ENCODE data around the gene GAPVD1.

GAPVD1 gene

DNA sequence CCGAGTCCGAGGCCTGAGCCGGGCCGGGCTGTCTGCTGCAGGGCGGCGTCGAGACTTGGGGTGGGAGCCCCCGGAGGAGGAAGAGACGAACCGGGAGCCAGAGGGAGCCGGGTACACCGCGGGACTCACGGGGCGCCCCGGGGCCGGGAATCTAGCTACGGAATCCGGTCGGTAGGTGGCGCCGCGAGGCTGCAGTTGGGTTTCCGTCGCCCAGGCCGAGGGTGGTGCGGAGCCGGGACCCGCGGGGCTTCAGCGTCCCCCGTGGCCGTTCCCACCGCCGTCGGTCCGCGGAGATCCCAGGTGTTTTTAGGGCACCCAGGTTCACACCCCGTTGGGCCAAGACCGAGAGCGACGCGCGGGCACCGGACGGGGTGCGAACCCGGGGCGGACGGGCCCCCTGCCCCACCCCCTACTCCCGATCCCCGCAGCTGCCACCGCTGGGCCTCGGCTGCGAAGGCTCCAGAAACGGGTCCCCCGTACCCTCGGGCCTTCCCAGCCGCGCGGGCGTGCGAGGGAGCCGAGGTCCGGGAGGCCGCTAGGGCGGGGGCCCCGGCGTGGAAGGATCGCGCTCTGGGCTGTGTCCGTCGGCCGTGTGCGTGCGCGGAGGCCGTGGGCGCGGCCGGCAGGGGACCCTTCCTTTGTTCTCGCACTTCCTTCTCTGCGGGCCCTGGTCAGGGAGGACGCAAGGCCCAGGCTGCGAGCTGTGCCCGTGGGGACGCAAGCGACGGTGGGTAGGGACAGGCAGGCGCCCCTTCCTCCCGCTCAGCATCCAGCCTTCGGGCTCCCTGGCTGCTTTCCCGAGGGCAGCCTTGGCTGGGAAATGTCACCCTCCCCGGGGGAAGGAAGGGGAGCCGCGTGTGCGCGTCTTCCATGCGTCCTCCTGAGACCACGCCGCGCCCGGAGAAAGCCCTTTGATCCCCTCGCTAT is 146.6 kb downstream of the GAPVD1 start:
- DNase-seq: no peak

DNA sequence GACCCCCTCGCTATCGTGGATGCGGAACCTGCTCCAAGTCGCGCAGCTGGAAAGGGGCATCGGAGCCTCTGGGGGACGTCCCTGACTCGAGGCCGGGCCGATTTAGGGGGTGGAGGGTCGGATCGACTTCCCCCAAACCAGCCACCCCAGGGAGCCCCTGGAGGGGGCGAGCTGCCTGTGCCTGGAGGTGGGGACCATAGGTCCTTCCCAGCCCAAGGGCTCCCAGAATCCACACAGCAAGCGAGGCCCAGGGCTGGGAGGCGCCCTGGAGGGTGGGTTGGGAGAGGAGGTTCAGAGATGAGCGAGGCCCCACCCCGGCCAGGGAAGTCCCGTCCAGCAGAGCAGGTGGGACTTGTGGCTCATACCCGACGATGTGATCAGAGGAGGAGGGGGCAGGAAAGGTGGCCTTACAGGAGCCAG is 147.6 kb downstream of the GAPVD1 start:
- no peak for DNase-seq

DNA sequence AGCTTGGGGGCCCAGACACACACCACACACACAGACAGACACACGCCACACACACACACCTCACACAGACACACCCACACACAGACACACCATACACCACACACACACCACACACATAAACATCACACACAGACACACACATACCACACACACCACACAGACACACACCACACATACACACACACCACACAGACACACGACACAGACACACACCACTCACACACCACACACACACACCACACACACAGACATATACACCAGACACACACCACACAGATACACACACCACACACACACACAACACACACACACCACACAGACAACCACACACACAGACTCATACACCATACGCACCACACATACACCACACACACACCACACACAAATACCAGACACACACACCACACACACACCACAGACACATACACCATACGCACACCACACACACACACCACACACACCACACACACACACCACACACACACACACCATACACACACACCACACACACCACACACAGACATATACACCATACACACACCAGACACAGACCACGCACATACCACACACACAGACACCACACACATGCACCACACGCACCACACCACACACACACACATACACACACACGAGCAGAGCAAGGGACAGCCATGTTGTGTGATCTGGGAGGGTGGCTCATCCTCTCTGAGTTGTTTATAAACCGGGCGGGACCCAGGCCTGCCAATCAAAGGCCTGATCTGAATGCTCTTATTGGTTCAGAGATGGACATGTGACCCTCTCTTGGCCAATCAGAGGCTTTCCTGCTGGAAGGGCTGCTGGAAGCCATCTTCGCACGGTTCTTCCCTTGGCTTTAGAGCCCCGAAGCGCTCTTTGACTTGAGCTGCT is 148.3 kb downstream of the GAPVD1 start:
- DNase-seq: no peak

DNA sequence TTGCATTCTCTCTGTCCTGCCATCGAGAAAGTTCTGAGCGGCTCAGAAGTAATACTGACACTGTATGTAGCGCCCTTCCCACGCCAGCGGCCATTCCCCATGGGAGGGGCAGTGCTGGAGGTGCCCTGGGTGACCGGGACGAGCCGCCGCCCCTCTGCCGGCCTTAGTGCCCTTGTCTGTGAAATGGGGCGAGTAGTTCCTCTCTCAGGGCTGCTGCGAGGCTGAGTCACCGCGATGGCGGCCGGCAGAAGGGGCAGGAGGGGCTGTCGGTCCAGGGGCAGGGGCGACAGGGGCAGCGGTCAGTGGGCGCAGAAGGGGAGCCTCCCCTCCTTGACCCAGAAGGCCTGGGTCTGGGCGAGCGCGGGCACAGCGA is 148.9 kb downstream of the GAPVD1 start:
- DNase-seq: no peak

DNA sequence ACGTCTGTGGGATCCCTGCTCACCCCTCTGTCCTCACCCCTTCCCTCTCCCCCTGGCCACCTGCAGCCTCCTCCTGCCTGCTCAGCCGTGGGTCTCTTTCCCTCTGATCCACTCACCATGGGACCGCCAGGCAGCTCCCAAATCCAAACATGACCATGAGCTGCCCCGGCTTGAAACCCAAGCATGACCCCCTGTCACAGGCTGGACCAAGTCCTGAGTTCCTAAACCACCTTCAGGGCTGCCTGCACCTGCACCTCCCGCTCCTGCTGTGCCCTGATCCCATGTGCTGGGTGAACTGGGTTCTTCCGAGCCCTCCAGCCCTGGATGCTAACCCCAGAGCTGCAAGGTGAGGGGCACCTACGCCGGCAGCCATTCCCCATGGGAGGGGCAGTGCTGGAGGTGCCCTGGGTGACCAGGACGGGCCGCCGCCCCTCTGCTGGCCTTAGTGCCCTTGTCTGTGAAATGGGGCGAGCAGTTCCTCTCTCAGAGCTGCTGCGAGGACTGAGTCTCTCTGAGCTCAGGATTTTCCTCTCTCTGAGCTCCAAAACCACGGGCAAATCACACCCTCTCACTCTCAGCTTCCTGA is 149.6 kb downstream of the GAPVD1 start:
- no peak for DNase-seq

DNA sequence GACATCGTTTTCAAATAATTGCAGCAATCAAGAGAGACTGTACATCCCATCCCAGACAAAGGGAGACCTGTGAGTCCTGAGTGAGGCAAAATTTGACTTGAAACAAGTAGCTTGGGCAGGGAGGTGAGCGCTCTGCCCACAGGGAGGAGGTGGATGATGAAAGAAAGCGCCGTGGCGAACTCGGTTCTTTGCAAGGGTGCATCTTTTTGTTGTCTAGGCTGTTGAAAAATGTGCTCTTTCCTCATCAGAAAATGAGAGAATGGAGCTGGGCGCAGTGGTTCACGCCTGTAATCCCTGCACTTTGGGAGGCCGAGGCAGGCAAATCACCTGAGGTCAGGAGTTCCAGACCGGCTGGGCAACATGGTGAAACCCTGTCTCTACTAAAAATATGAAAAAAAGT is 150.5 kb downstream of the GAPVD1 start:
- DNase-seq: no peak

DNA sequence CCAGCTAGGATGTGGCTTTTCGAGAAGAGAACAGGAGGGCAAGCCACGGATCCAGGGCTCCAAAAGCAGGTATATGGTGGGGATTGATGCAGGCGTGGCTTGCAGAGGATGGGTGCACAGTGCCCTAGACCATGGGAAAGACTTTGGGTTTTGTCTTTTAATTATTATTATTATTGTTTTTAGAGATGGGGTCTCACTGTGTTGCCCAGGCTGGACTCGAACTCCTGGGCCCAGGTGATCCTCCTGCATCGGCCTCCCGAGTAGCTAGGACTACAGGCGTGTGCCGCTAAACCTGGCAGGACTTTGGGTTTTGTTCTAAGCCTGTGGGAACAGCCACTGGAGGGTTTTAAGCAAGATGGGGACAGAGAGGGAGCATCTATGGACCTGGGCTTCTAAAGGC is 152.0 kb downstream of the GAPVD1 start:
- no peak for DNase-seq

DNA sequence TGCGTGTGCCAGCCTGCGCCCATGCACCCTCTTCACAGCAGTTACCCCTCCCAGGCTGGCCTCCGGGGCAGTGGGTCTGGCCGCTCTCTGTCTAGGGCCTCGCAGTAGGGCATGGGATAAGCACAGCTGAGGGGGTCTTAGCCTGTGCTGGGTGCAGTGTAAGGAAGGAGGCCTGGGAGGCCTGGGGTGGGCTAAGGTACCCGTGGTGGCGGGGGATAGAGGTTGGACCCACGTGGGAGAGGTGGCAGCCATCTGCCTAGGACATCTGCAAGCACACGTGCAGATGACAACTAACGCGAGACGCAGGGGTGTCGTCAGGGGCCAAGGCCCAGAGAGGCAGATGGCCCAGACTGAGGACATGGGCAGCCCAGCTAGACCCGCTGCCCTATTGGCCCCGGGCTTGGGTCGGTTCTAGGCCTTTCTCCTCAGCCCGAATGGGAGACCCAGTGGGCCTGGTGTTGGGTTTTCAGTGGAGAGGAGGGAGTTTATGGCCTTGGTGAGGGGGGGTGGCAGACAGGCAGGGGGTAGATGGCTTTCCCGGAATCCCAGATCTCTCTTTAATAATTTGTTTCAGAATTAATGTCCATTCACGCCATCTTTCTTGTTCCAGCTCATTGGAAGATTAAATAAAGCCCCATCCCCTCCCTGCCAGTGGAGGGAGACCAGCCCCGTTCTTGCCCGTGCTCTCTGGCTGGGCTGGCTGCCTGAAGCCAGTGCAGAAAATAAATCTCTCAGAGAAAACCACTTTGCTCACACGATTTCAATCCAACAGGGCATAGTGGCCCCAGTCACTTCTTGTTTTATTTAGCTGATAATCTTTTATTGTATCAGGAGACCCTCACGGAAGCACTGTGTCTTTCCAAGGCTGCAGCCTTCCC is 154.2 kb downstream of the GAPVD1 start:
- no peak for DNase-seq

DNA sequence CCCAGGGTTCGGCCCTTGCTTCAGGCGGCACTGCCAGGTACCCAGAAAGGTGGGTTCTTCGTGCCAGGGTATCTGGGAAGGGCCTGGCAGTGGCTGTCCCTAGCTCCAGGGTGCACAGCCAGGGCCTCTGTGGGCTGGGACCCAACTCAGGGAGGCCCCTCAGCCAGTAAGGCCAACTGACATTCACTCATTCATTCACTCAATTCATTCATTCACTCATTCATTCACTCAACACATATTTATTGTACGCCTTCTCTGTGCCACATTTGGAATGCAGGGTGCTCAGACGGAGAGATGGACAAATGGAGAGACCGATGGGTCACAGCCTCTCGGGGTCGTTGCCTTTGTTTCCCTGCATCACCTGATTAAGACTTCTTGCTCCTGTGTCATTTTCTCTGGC is 154.9 kb downstream of the GAPVD1 start:
- DNase-seq: no peak
